CD14-positive monocyte (primary cell): ENCODE measurements around the gene PSKH1. TPM values are rescaled to one million over a fixed set of nuclear protein-coding genes. Genes with fewer than 3 reads are reported as not detected.
A peak's percentile ranks its signal among the peaks of the same experiment; 100 is the strongest.

Source experiments
- DNase-seq, 3 donors: peaks; one replicate each; pipeline ENCODE4 v3.0.0-alpha.2; 2011 to 2022
- H2AFZ ChIP-seq: 2 replicates; pipeline ENCODE4 v1.6.0; 2012; ENCODE audit warnings: mild to moderate bottlenecking, low read depth, low read length, inconsistent platforms; ENCODE audit not compliant: insufficient read depth, poor library complexity, severe bottlenecking
- H3K27ac ChIP-seq, 2 donors: 1 replicate in 1 of 2; 2 replicates in 1 of 2; pipeline ENCODE4 v1.5.1; 2012 to 2013; ENCODE audit warnings: low read length in 2 of 2, control low read depth in 1 of 2, inconsistent platforms in 1 of 2, low read depth in 1 of 2, mild to moderate bottlenecking in 1 of 2
- H3K27me3 ChIP-seq, 2 donors: one replicate each; pipeline versions ENCODE4 v1.6.0 to v1.6.1; 2011 to 2013; ENCODE audit warnings: low read length in 2 of 2; ENCODE audit not compliant: control insufficient read depth in 2 of 2, insufficient read depth in 2 of 2
- H3K36me3 ChIP-seq, 2 donors: replicated peaks in 1 of 2; 1 replicate in 1 of 2; 2 replicates in 1 of 2; pipeline versions ENCODE4 v1.5.1 to v1.6.1; 2012 to 2013; ENCODE audit warnings: low read length in 2 of 2, control low read depth in 1 of 2, inconsistent platforms in 1 of 2, mild to moderate bottlenecking in 1 of 2; ENCODE audit not compliant: insufficient read depth in 2 of 2, control insufficient read depth in 1 of 2
- H3K4me1 ChIP-seq, 2 donors: 1 replicate in 1 of 2; 2 replicates in 1 of 2; pipeline versions ENCODE4 v1.5.1 to v1.6.1; 2012 to 2013; ENCODE audit warnings: low read length in 2 of 2, control low read depth in 1 of 2, inconsistent platforms in 1 of 2, mild to moderate bottlenecking in 1 of 2, moderate library complexity in 1 of 2; ENCODE audit not compliant: insufficient read depth in 2 of 2, control insufficient read depth in 1 of 2
- H3K4me2 ChIP-seq: replicated peaks from 2 replicates; pipeline ENCODE3; 2012; ENCODE audit warnings: low read length, moderate library complexity, mild to moderate bottlenecking; ENCODE audit not compliant: poor library complexity, severe bottlenecking; ENCODE audit errors: extremely low read depth
- H3K4me3 ChIP-seq, 3 experiments: fragments of 200-600 bp in 1 of 3; sonication (generic) in 1 of 3; replicated peaks in 1 of 3; 1 replicate in 2 of 3; 2 replicates in 1 of 3; pipeline ENCODE4 v1.5.1; 2011 to 2013; ENCODE audit warnings: low read length in 3 of 3, mild to moderate bottlenecking in 3 of 3, control low read depth in 2 of 3, low read depth in 2 of 3, inconsistent platforms in 1 of 3, moderate library complexity in 1 of 3
- H3K79me2 ChIP-seq: 2 replicates; pipeline ENCODE4 v1.6.0; 2012; ENCODE audit warnings: mild to moderate bottlenecking, control low read depth, inconsistent platforms, low read length, moderate library complexity; ENCODE audit not compliant: insufficient read depth
- H3K9ac ChIP-seq: 2 replicates; pipeline ENCODE4 v1.6.0; 2017; ENCODE audit warnings: low read length, mild to moderate bottlenecking; ENCODE audit not compliant: insufficient read depth, poor library complexity, severe bottlenecking
- H3K9me3 ChIP-seq, 2 donors: replicated peaks in 1 of 2; 1 replicate in 1 of 2; 2 replicates in 1 of 2; pipeline versions ENCODE4 v1.5.1 to v1.6.1; 2012 to 2013; ENCODE audit warnings: low read length in 2 of 2, control low read depth in 1 of 2; ENCODE audit not compliant: control insufficient read depth in 1 of 2, insufficient read depth in 1 of 2
- H4K20me1 ChIP-seq: 2 replicates; pipeline ENCODE4 v1.6.0; 2012; ENCODE audit warnings: mild to moderate bottlenecking, low read length, control low read depth, moderate library complexity; ENCODE audit not compliant: insufficient read depth
- H3K27ac Mint-ChIP-seq, 7 donors: one replicate each; pipeline ENCODE4 v1.8.0; 2020; ENCODE audit warnings: mild to moderate bottlenecking in 7 of 7, mixed read lengths in 7 of 7, moderate library complexity in 6 of 7, inconsistent platforms in 2 of 7
- H3K27me3 Mint-ChIP-seq, 3 donors: one replicate each; pipeline ENCODE4 v1.8.0; 2021 to 2022; ENCODE audit warnings: low read depth in 3 of 3, mild to moderate bottlenecking in 3 of 3, mixed read lengths in 3 of 3, moderate library complexity in 3 of 3, inconsistent platforms in 1 of 3
- H3K36me3 Mint-ChIP-seq, 2 donors: one replicate each; pipeline ENCODE4 v1.8.0; 2020; ENCODE audit warnings: mixed read lengths in 2 of 2, inconsistent platforms in 1 of 2, mild to moderate bottlenecking in 1 of 2
- H3K4me1 Mint-ChIP-seq: one replicate; pipeline ENCODE4 v1.8.0; 2020; ENCODE audit warnings: mild to moderate bottlenecking, mixed read lengths
- H3K4me3 Mint-ChIP-seq, 2 donors: one replicate each; pipeline ENCODE4 v1.8.0; 2020; ENCODE audit warnings: mild to moderate bottlenecking in 2 of 2, mixed read lengths in 2 of 2, moderate library complexity in 1 of 2
- H3K9me3 Mint-ChIP-seq, 7 donors: one replicate each; pipeline ENCODE4 v1.8.0; 2020 to 2022; ENCODE audit warnings: mixed read lengths in 7 of 7, mild to moderate bottlenecking in 6 of 7, moderate library complexity in 6 of 7, inconsistent platforms in 2 of 7
- WGBS: methylation state at CpG from one replicate; pipeline ENCODE4 v1.1.5; 2013; ENCODE audit warnings: missing lambda C conversion rate; ENCODE audit not compliant: insufficient coverage; 5-methylcytosine and 5-hydroxymethylcytosine counted together
- intact Hi-C, 2 donors: fragments of 100-400 bp; cut with micrococcal nuclease; formaldehyde crosslinking; loops; one replicate each; pipeline versions ENCODE4 v1.15.0 to v1.15.1; 2023
- polyA plus RNA-seq, 3 donors: library from polyadenylated mRNA; depleted of rRNA in 1 of 3; unstranded in 2 of 3; stranded (reverse) in 1 of 3; fragments of 300-500 nt in 2 of 3; fragments of >200 nt in 1 of 3; fragmentation: Illumina TruSeq in 2 of 3; gene quantifications; 1 replicate in 2 of 3; 2 replicates in 1 of 3; pipeline ENCODE4 v1.2.3, GENCODE V29; 2012 to 2021
- TF ChIP-seq, protein P1 (sequence below): fragments of 200-600 bp; IDR thresholded peaks from one replicate; pipeline ENCODE4 v1.8.0; 2022; ENCODE audit warnings: antibody characterized with exemption, mild to moderate bottlenecking

The PSKH1 gene
- polyA plus RNA-seq, 3 donors: 11.0 to 19.7 (median 16.8) TPM

GRCh38 chr16:67967183-67967957 lies 74.3 kb downstream of the PSKH1 start:
- Mint-ChIP-seq H3K27me3 (peaks cover 1 to 4% (median 2%) of the 10 kb centered on the region in 3 donors), H3K4me3 (peak overlapping the region; percentile 98 to 99), H3K4me1 (peaks cover 26% of the 10 kb centered on the region), H3K36me3 (peaks cover 9 to 19% of the 10 kb centered on the region in 2 donors), H3K27ac (peak overlapping the region; percentile 61 to 89 (median 78)), H3K9me3 (no peaks in the 10 kb centered on the region)
- peak overlapping the region; percentile 83 to 91 (median 91) for H3K4me3 ChIP-seq
- no peaks in the 10 kb centered on the region for H3K27me3 ChIP-seq
- no peaks in the 10 kb centered on the region for H3K9me3 ChIP-seq
- peaks cover 23% of the 10 kb centered on the region for H3K79me2 ChIP-seq
- H3K4me1 ChIP-seq: peaks cover 18 to 24% of the 10 kb centered on the region in 2 donors
- DNase-seq: no peak
- TF ChIP-seq, protein P1, sequence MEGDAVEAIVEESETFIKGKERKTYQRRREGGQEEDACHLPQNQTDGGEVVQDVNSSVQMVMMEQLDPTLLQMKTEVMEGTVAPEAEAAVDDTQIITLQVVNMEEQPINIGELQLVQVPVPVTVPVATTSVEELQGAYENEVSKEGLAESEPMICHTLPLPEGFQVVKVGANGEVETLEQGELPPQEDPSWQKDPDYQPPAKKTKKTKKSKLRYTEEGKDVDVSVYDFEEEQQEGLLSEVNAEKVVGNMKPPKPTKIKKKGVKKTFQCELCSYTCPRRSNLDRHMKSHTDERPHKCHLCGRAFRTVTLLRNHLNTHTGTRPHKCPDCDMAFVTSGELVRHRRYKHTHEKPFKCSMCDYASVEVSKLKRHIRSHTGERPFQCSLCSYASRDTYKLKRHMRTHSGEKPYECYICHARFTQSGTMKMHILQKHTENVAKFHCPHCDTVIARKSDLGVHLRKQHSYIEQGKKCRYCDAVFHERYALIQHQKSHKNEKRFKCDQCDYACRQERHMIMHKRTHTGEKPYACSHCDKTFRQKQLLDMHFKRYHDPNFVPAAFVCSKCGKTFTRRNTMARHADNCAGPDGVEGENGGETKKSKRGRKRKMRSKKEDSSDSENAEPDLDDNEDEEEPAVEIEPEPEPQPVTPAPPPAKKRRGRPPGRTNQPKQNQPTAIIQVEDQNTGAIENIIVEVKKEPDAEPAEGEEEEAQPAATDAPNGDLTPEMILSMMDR: no peak
- peaks cover 47% of the 10 kb centered on the region for H4K20me1 ChIP-seq
- intact Hi-C loops: no loop called here
- peak overlapping the region; percentile 90 for H3K4me2 ChIP-seq
- peaks cover 1 to 16% of the 10 kb centered on the region in 2 donors for H3K36me3 ChIP-seq
- peak overlapping the region; percentile 93 for H2AFZ ChIP-seq
- peak overlapping the region; percentile 79 for H3K9ac ChIP-seq
- H3K27ac ChIP-seq: peak overlapping the region in 1 of 2 donors; percentile 63
- 45% methylated on average over 8 of the region's 18 CpGs for WGBS

GRCh38 chr16:67967958-67968399 lies 74.9 kb downstream of the PSKH1 start:
- H3K9ac ChIP-seq: peak overlapping the region; percentile 79
- H3K27ac ChIP-seq: peak overlapping the region in 1 of 2 donors; percentile 63
- DNase-seq: peak in 2 of 3 donors; percentile 32 to 39
- Mint-ChIP-seq H3K27me3 (peaks cover 2 to 6% (median 6%) of the 10 kb centered on the region in 3 donors), H3K4me3 (peak overlapping the region; percentile 98 to 99), H3K36me3 (peaks cover 3 to 13% of the 10 kb centered on the region in 2 donors), H3K27ac (peak overlapping the region; percentile 61 to 89 (median 78)), H3K4me1 (peaks cover 26% of the 10 kb centered on the region), H3K9me3 (no peaks in the 10 kb centered on the region)
- H2AFZ ChIP-seq: peak overlapping the region; percentile 93
- peaks cover 23% of the 10 kb centered on the region for H3K79me2 ChIP-seq
- peak overlapping the region; percentile 90 for H3K4me2 ChIP-seq
- peaks cover 0 to 10% of the 10 kb centered on the region in 2 donors for H3K36me3 ChIP-seq
- TF ChIP-seq, protein P1: no peak
- under 1% methylated on average over 42 of the region's 45 CpGs for WGBS
- H3K4me3 ChIP-seq: peak overlapping the region; percentile 83 to 91 (median 91)
- H3K4me1 ChIP-seq: peaks cover 18 to 24% of the 10 kb centered on the region in 2 donors
- H3K27me3 ChIP-seq: no peaks in the 10 kb centered on the region
- intact Hi-C loops: no loop called here
- H3K9me3 ChIP-seq: no peaks in the 10 kb centered on the region
- peaks cover 47% of the 10 kb centered on the region for H4K20me1 ChIP-seq
